ENCODE measurements around the gene VEPH1.

Gene VEPH1

GRCh38 chr3:157294491-157294890 lies 208.7 kb downstream of the VEPH1 start:
- no peak for DNase-seq

- DNase-seq, result no peak
Measured at GRCh38 chr3:157290766-157291165, 212.4 kb downstream of the VEPH1 start.

GRCh38 chr3:157285966-157286365 lies 217.2 kb downstream of the VEPH1 start:
- no peak for DNase-seq

- no peak for DNase-seq
Measured at GRCh38 chr3:157285141-157285540, 218.1 kb downstream of the VEPH1 start.

GRCh38 chr3:157284688-157285087 lies 218.5 kb downstream of the VEPH1 start:
- DNase-seq, result no peak

GRCh38 chr3:157282261-157283191 lies 220.7 kb downstream of the VEPH1 start:
- DNase-seq, result no peak

GRCh38 chr3:157280786-157281185 lies 222.4 kb downstream of the VEPH1 start:
- no peak for DNase-seq

- DNase-seq, result no peak
Measured at GRCh38 chr3:157280354-157280753, 222.9 kb downstream of the VEPH1 start.

GRCh38 chr3:157279237-157279636 lies 224.0 kb downstream of the VEPH1 start:
- DNase-seq, result no peak

- no peak for DNase-seq
Measured at GRCh38 chr3:157276801-157277200, 226.4 kb downstream of the VEPH1 start.

GRCh38 chr3:157275832-157276231 lies 227.4 kb downstream of the VEPH1 start:
- no peak for DNase-seq

GRCh38 chr3:157274644-157275137 lies 228.5 kb downstream of the VEPH1 start:
- no peak for DNase-seq

- no peak for DNase-seq
Measured at GRCh38 chr3:157271283-157271882, 231.8 kb downstream of the VEPH1 start.

- DNase-seq, result no peak
Measured at GRCh38 chr3:157268026-157268425, 235.2 kb downstream of the VEPH1 start.

GRCh38 chr3:157265931-157266330 lies 237.3 kb downstream of the VEPH1 start:
- DNase-seq, result no peak

- no peak for DNase-seq
Measured at GRCh38 chr3:157263027-157263426, 240.2 kb downstream of the VEPH1 start.

- DNase-seq, result no peak
Measured at GRCh38 chr3:157261000-157261399, 242.2 kb downstream of the VEPH1 start.

GRCh38 chr3:157259825-157260224 lies 243.4 kb downstream of the VEPH1 start:
- DNase-seq, result no peak

- DNase-seq, result no peak
Measured at GRCh38 chr3:157257101-157257500, 246.1 kb downstream of the VEPH1 start.

GRCh38 chr3:157255797-157256196 lies 247.4 kb downstream of the VEPH1 start:
- no peak for DNase-seq

GRCh38 chr3:157251685-157252084 lies 251.5 kb downstream of the VEPH1 start:
- DNase-seq, result no peak

- DNase-seq, result no peak
Measured at GRCh38 chr3:157249606-157250005, 253.6 kb downstream of the VEPH1 start.

GRCh38 chr3:157248590-157249422 lies 254.4 kb downstream of the VEPH1 start:
- no peak for DNase-seq

Data from activated CD4-positive, alpha-beta T cell treated with anti-CD3 and anti-CD28 coated beads, Interleukin-2, amount 50 U/mL, for 16 hours (primary cell).